Measurements from ENCODE around the gene SSU72. TPM values are rescaled to one million over a fixed set of nuclear protein-coding genes. Genes with fewer than 3 reads are reported as not detected.
"Not testable (repeated sequence)": the region's sequence is repeated elsewhere in the genome, so short reads cannot be mapped to it uniquely, and the experiment has no call there.

The SSU72 gene
- total RNA-seq, 2 experiments from 2014 or later, result 105 to 123 TPM

GRCh38 chr1:1526476-1526875 is 48.2 kb downstream of the SSU72 start:
- DNase-seq; ATAC-seq; intact Hi-C loops (cut with DNase I, micrococcal nuclease); POLR2A ChIA-PET; H3K9me3 Mint-ChIP-seq (ENCODE audit: low read depth); H3K4me3 Mint-ChIP-seq; H3K27me3 Mint-ChIP-seq; CTCF ChIA-PET; H3K4me1 Mint-ChIP-seq; H3K27ac Mint-ChIP-seq: not testable (repeated sequence)
- peaks cover 22% of the 10 kb centered on the region for H3K36me3 Mint-ChIP-seq (ENCODE audit: low read depth)

DNA sequence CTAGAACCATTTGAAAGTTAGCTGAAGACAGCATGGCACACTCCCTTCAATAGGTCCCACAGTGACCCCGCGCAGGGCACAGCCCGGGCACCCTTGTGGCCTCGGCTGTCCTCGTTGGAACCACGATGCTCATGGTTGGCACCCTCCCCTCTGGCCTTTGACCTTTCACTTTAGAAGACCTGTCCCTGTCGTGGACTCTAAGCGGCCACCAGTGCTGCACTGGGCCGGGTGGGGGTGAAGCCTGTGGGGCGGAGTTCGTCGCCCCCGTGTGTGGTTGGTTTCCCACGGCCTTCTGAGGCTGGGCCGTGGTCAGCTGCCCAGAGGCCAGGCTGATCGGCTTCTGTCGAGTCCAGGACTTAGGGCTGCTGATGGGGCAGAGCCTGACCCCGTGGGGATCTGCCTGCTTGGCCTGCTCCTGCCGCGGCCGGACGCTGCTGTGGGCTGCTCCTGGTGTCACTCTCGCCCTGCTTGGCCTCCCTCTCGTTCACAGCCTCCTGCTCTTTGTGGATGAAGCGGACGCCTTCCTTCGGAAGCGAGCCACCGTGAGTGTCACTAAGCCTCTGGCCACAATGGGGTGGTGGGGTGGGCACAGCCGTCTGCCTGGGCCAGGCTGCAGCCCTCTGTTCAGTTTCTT is 49.8 kb downstream of the SSU72 start:
- H3K36me3 Mint-ChIP-seq (ENCODE audit: low read depth), result peaks cover 19% of the 10 kb centered on the region
- H3K9me3 Mint-ChIP-seq (ENCODE audit: low read depth); CTCF ChIA-PET; intact Hi-C loops (cut with DNase I, micrococcal nuclease); H3K4me3 Mint-ChIP-seq; ATAC-seq; POLR2A ChIA-PET; DNase-seq; H3K4me1 Mint-ChIP-seq; H3K27ac Mint-ChIP-seq; H3K27me3 Mint-ChIP-seq: not testable (repeated sequence)

GRCh38 chr1:1523651-1524050 is 51.0 kb downstream of the SSU72 start:
- CTCF ChIA-PET, result not testable (repeated sequence)

GRCh38 chr1:1523226-1523625 is 51.4 kb downstream of the SSU72 start:
- H3K9me3 Mint-ChIP-seq (ENCODE audit: low read depth); H3K27me3 Mint-ChIP-seq; DNase-seq; ATAC-seq; H3K27ac Mint-ChIP-seq; CTCF ChIA-PET; H3K4me1 Mint-ChIP-seq; H3K4me3 Mint-ChIP-seq; POLR2A ChIA-PET; intact Hi-C loops (cut with DNase I, micrococcal nuclease): not testable (repeated sequence)
- peaks cover 15% of the 10 kb centered on the region for H3K36me3 Mint-ChIP-seq (ENCODE audit: low read depth)

More at GRCh38 chr1:1523651-1524050, 51.0 kb downstream of the SSU72 start:
- H3K36me3 Mint-ChIP-seq (ENCODE audit: low read depth), result peaks cover 12% of the 10 kb centered on the region
- H3K4me1 Mint-ChIP-seq; intact Hi-C loops (cut with DNase I, micrococcal nuclease); H3K4me3 Mint-ChIP-seq; ATAC-seq; H3K27ac Mint-ChIP-seq; POLR2A ChIA-PET; H3K9me3 Mint-ChIP-seq (ENCODE audit: low read depth); DNase-seq; H3K27me3 Mint-ChIP-seq: not testable (repeated sequence)

- H3K9me3 Mint-ChIP-seq (ENCODE audit: low read depth); H3K4me3 Mint-ChIP-seq; DNase-seq; CTCF ChIA-PET; H3K27me3 Mint-ChIP-seq; POLR2A ChIA-PET; intact Hi-C loops (cut with DNase I, micrococcal nuclease); H3K4me1 Mint-ChIP-seq; H3K27ac Mint-ChIP-seq; ATAC-seq: not testable (repeated sequence)
- H3K36me3 Mint-ChIP-seq (ENCODE audit: low read depth), result peaks cover 17% of the 10 kb centered on the region
Measured at GRCh38 chr1:1522536-1522935, 52.1 kb downstream of the SSU72 start.

GRCh38 chr1:1521331-1521730 is 53.3 kb downstream of the SSU72 start:
- Mint-ChIP-seq H3K27me3 (no peaks in the 10 kb centered on the region), H3K4me1 (no peaks in the 10 kb centered on the region), H3K4me3 (no peak overlapping the region), H3K9me3 (ENCODE audit: low read depth) (no peaks in the 10 kb centered on the region), H3K36me3 (ENCODE audit: low read depth) (peaks cover 16% of the 10 kb centered on the region), H3K27ac (no peak overlapping the region)
- ChIA-PET POLR2A (no interaction called here), CTCF (no interaction called here)
- intact Hi-C loops (cut with DNase I, micrococcal nuclease), result no loop called here
- DNase-seq, result no peak
- no peak for ATAC-seq

DNA sequence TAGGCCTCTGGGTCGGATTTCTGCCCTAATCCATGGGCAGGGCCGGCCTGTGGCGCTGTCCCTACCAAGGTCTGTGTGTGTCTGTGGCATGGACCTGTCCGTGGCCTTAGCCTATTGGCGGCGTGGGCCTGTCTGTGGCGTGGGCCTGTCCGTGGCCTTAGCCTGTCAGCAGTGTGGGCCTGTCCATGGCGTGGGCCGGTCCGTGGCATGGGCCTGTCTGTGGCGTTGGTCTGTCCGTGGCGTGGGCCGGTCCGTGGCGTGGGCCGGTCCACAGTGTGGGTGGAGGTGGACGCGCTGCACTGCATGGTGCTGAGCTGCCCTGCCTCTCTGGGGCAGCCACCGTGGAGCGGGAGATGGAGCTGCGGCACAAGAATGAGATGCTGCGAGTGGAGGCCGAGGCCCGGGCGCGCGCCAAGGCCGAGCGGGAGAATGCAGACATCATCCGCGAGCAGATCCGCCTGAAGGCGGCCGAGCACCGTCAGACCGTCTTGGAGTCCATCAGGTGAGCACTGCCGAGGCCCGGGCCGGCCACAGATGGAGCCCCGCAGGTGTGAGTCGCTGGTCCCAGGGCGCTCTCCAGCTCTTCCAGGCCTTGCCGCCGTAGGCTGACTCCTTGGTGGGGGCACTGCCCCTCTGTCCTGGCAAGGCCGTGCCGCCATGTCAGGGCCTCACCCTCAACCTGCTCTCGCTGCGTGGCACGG is 54.7 kb downstream of the SSU72 start:
- ATAC-seq; DNase-seq; H3K27ac Mint-ChIP-seq; H3K27me3 Mint-ChIP-seq; H3K9me3 Mint-ChIP-seq (ENCODE audit: low read depth); H3K4me1 Mint-ChIP-seq; CTCF ChIA-PET; H3K4me3 Mint-ChIP-seq; POLR2A ChIA-PET: not testable (repeated sequence)
- H3K36me3 Mint-ChIP-seq (ENCODE audit: low read depth), result peaks cover 21% of the 10 kb centered on the region
- intact Hi-C loops (cut with DNase I, micrococcal nuclease), result loop anchor here in 1 of 2 experiments (10.0 kb wide), 1 partner anchor 245 kb away; the partner anchor contains the start of gene UBE2J2

- H3K4me3 Mint-ChIP-seq; POLR2A ChIA-PET; H3K9me3 Mint-ChIP-seq (ENCODE audit: low read depth); ATAC-seq; H3K27ac Mint-ChIP-seq; H3K4me1 Mint-ChIP-seq; DNase-seq; H3K27me3 Mint-ChIP-seq; CTCF ChIA-PET: not testable (repeated sequence)
- intact Hi-C loops (cut with DNase I, micrococcal nuclease), result loop anchor here in 1 of 2 experiments (10.0 kb wide), 1 partner anchor 244 kb away; the partner anchor contains the start of gene UBE2J2
- peaks cover 21% of the 10 kb centered on the region for H3K36me3 Mint-ChIP-seq (ENCODE audit: low read depth)
Measured at GRCh38 chr1:1518621-1519007, 56.0 kb downstream of the SSU72 start.

GRCh38 chr1:1517973-1518620 is 56.6 kb downstream of the SSU72 start:
- CTCF ChIA-PET, result no interaction called here
- Mint-ChIP-seq H3K36me3 (ENCODE audit: low read depth) (peaks cover 21% of the 10 kb centered on the region), H3K4me1 (peaks cover 2% of the 10 kb centered on the region), H3K4me3 (no peak overlapping the region), H3K27me3 (no peaks in the 10 kb centered on the region), H3K9me3 (ENCODE audit: low read depth) (no peaks in the 10 kb centered on the region), H3K27ac (no peak overlapping the region)
- DNase-seq (no peak), ATAC-seq (no peak)
- POLR2A ChIA-PET, result no interaction called here
- intact Hi-C loops (cut with DNase I, micrococcal nuclease), result loop anchor here in 1 of 2 experiments (10.0 kb wide), 1 partner anchor 243 kb away; the partner anchor contains the start of gene UBE2J2

DNA sequence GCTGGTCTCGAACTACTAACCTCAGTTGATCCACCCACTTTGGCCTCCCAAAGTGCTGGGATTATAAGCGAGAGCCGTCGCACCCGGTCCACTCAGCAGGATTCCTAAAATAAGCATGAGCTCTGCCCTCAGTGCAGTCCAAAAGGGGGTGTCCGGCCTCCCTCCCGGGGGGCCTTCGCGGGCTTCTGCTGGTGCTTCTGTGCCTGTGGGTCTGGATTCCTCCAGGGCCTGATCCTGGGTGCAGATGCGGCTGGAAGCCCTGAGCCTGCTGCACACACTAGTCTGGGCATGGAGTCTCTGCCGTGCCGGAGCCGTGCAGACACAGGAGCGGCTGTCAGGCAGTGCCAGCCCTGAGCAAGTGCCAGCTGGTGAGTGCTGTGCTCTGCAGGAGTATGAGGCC is 57.7 kb downstream of the SSU72 start:
- POLR2A ChIA-PET; DNase-seq; ATAC-seq; H3K27me3 Mint-ChIP-seq; H3K4me1 Mint-ChIP-seq; H3K9me3 Mint-ChIP-seq (ENCODE audit: low read depth); H3K4me3 Mint-ChIP-seq; H3K27ac Mint-ChIP-seq; CTCF ChIA-PET: not testable (repeated sequence)
- intact Hi-C loops (cut with DNase I, micrococcal nuclease), result loop anchor here in 1 of 2 experiments (10.0 kb wide), 1 partner anchor 242 kb away; the partner anchor contains the start of gene UBE2J2
- peaks cover 21% of the 10 kb centered on the region for H3K36me3 Mint-ChIP-seq (ENCODE audit: low read depth)

GRCh38 chr1:1514376-1514775 is 60.3 kb downstream of the SSU72 start:
- DNase-seq; H3K9me3 Mint-ChIP-seq (ENCODE audit: low read depth); H3K4me3 Mint-ChIP-seq; H3K27me3 Mint-ChIP-seq; POLR2A ChIA-PET; CTCF ChIA-PET; H3K4me1 Mint-ChIP-seq; H3K27ac Mint-ChIP-seq; ATAC-seq: not testable (repeated sequence)
- peaks cover 15% of the 10 kb centered on the region for H3K36me3 Mint-ChIP-seq (ENCODE audit: low read depth)
- intact Hi-C loops (cut with DNase I, micrococcal nuclease), result loop anchor here in 1 of 2 experiments (5.0 to 10.0 kb wide), 2 partner anchors 118 to 240 kb away; partner anchors contain the start of genes MMP23B and UBE2J2

Measured in activated CD4-positive, alpha-beta T cell treated with anti-CD3 and anti-CD28 coated beads for 36 hours (primary cell).